ENCODE results near the gene ETV1.
A peak's percentile ranks its signal among the peaks of the same experiment; 100 is the strongest.

DNA sequence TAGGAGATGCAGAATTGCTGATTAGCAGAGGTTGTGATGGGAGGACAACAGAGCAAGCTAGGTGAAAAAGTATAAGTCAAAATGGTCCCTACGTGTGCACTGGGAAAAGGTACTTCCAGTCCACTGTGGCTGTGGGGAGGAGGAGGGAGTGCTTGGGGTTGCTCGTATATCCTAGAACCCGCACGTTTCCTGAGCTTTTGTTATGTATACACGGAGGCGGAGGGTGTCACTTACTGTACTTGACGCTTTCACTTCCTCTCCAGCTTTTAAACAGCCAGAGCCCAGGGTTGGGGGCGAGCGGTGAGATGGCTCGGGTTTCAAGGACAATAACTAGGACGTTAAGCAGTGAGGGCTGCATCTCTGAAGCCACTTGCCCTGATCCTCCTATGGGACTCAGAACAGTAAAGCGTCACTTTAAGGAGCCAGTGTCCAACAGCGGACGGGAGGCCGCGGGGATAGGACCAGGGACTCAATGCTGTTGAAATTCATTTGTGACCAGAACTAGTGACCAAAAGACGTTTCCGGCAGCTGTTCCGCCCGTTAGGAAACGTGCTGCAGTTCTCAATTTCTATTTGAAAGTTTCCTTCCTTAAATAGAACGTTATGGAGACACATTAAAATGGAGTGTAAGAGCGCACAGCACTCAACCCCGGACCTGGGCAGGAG is 985 bp upstream of the ETV1 start:
- TF ChIP-seq YY1 (IDR thresholded peaks at IDR 0.05) (peak; percentile 6), TAF1 (conservative IDR thresholded peaks at IDR 0.05) (peak; percentile 32), GABPA (IDR thresholded peaks at IDR 0.05 in 1 of 2, conservative IDR thresholded peaks at IDR 0.05 in 1 of 2) (no peak), SP1 (IDR thresholded peaks at IDR 0.05) (no peak), JUND (IDR thresholded peaks at IDR 0.05) (no peak), EGR1 (IDR thresholded peaks at IDR 0.05; ENCODE audit: low read depth in 2 of 2) (no peak), FOXA1 (IDR thresholded peaks at IDR 0.05) (no peak), NR2F2 (IDR thresholded peaks at IDR 0.05) (no peak)
- TF ChIP-seq, protein P1, sequence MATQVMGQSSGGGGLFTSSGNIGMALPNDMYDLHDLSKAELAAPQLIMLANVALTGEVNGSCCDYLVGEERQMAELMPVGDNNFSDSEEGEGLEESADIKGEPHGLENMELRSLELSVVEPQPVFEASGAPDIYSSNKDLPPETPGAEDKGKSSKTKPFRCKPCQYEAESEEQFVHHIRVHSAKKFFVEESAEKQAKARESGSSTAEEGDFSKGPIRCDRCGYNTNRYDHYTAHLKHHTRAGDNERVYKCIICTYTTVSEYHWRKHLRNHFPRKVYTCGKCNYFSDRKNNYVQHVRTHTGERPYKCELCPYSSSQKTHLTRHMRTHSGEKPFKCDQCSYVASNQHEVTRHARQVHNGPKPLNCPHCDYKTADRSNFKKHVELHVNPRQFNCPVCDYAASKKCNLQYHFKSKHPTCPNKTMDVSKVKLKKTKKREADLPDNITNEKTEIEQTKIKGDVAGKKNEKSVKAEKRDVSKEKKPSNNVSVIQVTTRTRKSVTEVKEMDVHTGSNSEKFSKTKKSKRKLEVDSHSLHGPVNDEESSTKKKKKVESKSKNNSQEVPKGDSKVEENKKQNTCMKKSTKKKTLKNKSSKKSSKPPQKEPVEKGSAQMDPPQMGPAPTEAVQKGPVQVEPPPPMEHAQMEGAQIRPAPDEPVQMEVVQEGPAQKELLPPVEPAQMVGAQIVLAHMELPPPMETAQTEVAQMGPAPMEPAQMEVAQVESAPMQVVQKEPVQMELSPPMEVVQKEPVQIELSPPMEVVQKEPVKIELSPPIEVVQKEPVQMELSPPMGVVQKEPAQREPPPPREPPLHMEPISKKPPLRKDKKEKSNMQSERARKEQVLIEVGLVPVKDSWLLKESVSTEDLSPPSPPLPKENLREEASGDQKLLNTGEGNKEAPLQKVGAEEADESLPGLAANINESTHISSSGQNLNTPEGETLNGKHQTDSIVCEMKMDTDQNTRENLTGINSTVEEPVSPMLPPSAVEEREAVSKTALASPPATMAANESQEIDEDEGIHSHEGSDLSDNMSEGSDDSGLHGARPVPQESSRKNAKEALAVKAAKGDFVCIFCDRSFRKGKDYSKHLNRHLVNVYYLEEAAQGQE (IDR thresholded peaks at IDR 0.05), result no peak
- TF ChIP-seq, protein P2, sequence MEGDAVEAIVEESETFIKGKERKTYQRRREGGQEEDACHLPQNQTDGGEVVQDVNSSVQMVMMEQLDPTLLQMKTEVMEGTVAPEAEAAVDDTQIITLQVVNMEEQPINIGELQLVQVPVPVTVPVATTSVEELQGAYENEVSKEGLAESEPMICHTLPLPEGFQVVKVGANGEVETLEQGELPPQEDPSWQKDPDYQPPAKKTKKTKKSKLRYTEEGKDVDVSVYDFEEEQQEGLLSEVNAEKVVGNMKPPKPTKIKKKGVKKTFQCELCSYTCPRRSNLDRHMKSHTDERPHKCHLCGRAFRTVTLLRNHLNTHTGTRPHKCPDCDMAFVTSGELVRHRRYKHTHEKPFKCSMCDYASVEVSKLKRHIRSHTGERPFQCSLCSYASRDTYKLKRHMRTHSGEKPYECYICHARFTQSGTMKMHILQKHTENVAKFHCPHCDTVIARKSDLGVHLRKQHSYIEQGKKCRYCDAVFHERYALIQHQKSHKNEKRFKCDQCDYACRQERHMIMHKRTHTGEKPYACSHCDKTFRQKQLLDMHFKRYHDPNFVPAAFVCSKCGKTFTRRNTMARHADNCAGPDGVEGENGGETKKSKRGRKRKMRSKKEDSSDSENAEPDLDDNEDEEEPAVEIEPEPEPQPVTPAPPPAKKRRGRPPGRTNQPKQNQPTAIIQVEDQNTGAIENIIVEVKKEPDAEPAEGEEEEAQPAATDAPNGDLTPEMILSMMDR (IDR thresholded peaks at IDR 0.05; ENCODE audit: low read depth, low read length, missing input control), result no peak
- TF ChIP-seq, protein P3, sequence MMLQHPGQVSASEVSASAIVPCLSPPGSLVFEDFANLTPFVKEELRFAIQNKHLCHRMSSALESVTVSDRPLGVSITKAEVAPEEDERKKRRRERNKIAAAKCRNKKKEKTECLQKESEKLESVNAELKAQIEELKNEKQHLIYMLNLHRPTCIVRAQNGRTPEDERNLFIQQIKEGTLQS (IDR thresholded peaks at IDR 0.05), result no peak
- TF ChIP-seq, protein P4, sequence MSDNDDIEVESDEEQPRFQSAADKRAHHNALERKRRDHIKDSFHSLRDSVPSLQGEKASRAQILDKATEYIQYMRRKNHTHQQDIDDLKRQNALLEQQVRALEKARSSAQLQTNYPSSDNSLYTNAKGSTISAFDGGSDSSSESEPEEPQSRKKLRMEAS (IDR thresholded peaks at IDR 0.05), result no peak

Data from liver (tissue), 3 donors.